Myocyte (in vitro differentiated cells): ENCODE data around the gene KCTD10. TPM values are rescaled to one million over a fixed set of nuclear protein-coding genes. Genes with fewer than 3 reads are reported as not detected.

Source experiments
- DNase-seq: peaks from one replicate; pipeline ENCODE4 v3.0.0-alpha.2; 2012; ENCODE audit warnings: low read depth
- total RNA-seq: library from RNA; depleted of rRNA; stranded (reverse); fragments of >200 nt; gene quantifications from 2 replicates; pipeline ENCODE4 v1.2.3, GENCODE V29; 2014

The KCTD10 gene
- total RNA-seq, 1 donor from 2014 or later, result 26.9 TPM

DNA sequence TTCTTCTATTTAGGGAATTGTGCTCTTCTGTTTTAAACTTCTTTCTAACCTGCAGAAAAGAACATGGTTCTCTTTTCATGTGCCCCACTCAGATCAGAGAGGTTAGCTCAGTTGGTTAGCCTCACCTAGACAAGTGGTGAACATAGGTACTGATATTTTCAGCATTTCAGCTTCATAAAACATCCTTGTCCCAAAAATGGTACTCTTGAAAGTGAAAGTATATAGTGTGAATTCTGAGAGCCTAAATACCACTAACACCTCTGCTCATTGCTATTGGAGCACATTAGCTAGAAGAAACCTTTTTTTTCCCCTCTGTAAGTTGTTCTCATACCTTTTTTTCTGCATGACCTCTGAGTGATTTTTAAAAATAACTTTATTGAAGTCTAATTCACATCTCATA, 17.9 kb upstream of the KCTD10 start:
- DNase-seq, result no peak

DNA sequence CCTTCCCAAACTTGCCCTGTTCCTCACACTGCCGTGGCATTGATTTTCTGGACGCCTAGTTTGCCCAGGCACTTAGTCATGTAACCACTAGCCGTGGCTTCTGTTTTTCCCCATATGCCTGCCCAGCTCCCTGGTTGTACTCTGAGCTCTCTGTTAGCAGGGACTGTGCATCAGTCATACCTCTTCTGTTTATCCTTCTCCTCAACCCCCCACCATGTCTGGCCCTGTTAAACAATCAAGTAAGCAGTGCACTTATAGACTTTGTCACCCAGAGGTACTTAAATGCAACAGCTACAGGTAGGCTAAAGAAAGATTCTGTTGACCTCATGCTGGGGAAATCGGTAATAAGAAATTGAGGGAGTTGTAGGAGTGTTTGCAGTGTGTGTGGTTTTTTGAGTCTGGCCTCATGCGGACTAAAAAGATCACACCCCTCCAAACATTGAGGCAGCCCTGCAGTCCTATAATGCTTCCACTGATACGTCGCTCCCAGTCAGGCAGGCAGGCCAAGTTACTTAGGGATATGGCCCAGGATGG, 17.3 kb upstream of the KCTD10 start:
- no peak for DNase-seq

DNA sequence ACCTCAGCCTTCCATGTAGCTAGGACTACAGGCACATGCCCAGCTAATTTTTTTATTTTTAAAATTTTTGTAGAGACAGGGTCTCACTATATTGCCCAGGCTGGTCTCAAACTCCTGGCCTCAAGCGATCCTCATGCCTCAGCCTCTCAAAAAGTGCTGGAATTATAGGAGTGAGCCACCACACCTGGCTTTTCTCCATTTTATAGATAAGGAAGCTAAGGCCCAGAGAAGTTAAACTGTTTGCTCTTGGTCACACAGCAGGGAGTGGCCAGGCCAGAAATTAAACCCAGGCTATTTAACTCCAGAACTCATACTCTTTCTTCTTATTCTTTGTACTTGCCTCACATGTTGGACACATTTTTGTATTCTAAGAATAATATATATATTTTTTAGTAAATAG, 16.8 kb upstream of the KCTD10 start:
- DNase-seq, result no peak

DNA sequence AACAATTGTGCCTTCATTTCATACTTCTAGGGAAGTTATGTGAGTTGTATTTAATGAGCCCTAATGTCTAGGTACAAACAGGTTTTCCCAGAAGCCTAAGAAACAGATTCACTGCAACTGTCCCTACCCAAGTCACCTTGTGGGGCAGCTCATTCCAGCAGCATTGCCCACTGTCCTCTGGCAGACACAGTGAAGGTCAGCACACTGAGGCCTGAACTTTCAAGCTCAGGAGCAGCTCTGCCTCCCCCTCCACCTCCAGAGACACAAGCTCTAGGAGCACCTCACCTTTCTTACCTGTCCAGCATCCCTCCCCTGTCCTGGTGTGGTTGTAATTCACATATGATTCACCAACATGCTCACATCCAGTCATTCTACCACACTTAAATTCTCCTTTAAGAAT, 16.0 kb upstream of the KCTD10 start:
- DNase-seq, result no peak

DNA sequence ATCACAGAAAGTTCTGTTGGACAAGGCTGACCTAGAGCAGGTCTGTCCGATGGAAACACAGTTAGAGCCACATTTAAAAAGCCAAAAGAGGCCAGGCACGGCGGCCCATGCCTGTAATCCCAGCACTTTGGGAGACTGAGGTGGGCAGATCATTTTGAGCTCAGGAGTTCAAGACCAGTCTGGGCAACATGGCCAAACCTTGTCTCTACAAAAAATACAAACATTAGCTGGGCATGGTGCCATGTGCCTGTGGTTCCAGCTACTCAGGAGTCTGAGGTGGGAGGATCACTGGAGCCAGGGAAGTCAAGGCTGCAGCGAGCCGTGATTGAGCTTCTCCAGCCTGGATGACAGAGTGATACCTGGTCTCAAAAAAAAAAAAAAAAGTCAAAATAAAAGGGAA, 15.3 kb upstream of the KCTD10 start:
- DNase-seq, result no peak

DNA sequence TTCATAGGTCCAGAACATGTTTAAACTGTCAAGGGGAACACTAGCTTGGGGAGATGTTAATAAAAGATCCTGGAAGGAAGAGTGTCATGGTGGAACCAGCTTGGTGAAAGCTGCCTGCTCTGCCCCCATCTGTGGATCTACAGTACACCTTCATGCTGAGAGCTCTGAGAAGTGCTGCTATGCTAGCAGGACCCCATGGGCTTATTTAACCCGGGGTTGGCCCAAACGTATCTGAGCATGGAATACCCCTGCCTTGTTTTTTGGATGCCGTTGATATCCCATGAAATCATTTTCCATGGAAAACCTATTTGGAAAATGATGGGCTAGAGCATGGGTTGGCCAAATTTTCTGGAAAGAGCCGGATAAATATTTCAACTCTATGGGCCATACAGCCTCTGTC, 14.6 kb upstream of the KCTD10 start:
- no peak for DNase-seq

DNA sequence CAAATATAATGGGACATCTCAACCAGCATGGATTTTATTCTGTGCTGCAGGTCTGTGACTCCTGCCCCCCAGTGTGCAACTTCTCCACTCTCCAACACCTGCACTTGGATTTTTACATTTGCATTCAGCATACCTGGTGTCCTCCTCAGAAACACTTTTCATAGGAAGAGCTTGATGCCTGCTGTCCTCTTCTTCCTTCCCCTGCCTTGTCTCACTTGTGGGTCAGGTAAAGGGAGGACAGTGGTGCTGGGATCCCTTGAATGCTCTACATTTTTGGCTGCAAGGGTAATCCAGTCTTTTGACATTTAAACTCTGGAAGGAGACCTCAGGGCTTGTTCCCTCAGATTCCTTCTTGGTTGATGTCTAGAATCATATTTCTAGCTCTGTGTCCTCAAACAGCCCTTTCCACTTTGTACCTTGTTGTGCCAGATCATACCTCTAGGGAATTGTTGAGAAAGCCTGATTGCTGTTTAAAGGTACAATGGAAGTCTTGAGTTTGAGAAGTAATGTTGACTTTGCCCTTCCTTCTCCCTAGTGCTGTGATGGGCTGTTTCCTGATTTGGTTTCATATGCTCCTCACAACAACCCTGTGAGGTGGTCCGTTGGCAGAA, 13.0 kb upstream of the KCTD10 start:
- DNase-seq, result no peak

DNA sequence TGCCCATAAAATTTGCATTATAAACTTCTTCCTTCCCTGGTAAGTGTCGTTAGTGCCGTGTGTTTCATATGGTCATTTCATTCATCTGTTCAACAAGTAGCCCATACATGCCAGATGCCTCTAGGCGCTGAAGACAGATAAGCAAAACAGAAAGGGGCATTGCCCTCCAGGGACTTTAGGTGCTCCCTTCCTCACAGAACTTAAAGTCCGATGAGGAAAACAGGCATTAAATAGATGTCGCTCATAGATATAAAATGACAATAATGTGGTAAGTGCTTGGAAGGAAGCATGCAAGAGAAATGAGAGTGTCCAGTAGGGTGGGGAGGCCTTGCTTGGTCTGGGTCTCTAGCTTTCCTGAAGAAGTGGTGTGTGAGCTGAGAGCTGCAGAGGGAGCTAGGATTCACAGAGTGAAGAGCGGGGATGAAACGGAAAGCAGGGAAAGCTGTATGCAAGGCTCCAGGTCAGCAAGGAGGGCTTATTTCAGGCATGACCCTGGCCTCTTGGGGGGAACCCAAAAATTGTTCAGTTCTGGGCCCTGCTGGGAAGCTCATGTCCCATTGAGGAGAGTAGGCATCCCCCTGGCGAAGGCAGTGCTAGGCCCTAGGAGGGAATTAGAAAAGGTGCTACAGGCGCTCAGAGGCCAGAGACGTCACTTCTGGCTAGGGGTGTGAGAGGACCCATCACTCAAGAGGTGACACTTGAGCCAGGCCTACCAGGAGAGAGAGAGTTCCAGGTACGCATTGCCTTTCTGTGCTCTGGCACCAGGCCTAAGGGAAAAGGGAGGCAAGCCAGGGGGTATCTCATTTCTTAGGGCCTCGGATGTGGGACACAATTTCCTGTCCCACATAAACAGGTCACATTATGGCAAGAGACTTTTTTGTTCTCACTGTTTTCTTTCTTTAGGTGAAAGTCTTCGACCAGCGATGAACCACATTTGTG, 12.2 kb upstream of the KCTD10 start:
- DNase-seq, result no peak

DNA sequence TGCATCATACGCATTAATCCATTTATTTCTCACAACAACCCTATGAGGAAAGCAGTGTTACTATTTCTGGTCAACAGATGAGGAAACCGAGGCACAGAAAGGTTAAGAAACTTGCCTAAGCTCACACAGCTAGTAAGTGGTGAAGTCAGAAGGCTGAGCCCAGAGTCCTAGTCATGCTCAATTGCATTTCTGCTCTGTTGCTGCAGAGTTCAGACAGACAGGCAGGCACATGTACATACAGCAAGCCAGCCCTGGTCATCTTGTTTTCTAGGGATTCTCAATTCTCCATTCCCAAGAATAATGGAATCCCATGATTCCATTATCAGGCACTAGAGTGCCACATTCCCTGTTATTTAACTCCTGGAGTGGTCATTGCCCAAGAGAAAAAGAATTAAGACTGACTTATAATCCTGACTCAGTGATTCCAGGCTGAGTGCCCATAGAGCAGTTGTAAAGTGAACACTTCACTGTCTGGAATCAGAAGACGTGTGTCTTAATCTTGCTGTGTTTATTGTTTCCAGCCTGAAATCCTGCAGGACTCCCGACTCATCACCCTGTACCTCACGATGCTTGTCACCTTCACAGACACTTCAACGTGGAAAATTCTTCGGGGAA, 11.1 kb upstream of the KCTD10 start:
- no peak for DNase-seq

DNA sequence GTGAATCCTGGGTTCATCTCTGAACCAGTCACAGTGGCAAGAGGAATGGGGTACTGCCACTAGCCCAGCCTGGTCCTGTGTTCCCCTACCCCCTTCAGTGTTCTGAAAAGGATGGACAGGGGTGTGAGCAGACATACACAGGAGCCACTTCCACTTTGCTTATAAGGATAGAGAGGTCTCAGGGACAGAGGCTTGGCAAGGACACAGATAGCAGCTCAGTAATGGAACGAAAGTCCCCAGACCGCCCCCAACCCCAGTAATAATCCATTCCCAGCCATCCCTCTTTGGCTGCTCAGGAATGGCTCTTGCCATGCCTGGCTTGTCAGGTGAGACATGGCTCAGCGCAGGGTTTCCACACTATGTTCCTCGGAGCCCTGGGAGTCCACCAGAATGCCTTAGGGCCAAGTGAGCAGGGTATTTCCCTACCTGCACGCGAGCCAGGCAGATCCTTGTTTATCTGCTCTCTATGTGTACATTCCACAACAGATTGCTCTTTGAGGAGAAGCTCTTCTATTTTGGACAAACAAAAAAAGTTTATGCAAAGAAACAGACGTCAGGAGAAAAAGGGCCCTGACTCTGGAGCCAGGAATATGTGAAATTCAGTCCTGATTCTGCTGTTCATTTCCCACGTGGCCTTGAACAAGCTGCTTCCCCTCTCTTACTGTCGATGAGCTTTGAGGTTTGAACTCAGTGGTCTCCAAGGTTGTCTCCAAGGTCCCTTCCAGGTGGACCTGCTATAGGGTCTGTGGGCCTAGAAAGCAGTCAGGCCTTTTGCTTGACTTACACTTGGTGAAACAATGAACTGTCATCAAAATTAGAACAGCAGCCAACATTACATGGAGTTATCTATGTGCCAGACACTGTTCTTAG, 10.3 kb upstream of the KCTD10 start:
- no peak for DNase-seq

DNA sequence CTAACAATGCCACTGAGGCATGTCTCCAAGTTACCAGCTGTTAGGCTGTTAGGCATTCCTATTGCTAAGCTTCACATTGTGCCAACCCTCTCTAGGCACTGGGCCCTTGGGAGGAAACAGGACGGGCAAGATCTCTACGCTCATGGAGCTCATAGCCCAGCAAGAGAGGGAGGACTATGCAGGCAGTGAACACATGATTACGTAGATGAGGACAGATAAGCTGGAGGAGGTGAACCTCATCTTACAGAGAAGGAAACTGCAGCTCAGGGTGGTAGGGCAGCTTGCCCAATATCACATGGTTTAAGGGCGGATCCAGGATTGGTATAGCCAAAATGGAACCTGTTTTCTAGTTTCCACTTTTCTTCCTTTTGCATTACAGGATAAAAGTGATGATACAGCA, 8.1 kb upstream of the KCTD10 start:
- no peak for DNase-seq

DNA sequence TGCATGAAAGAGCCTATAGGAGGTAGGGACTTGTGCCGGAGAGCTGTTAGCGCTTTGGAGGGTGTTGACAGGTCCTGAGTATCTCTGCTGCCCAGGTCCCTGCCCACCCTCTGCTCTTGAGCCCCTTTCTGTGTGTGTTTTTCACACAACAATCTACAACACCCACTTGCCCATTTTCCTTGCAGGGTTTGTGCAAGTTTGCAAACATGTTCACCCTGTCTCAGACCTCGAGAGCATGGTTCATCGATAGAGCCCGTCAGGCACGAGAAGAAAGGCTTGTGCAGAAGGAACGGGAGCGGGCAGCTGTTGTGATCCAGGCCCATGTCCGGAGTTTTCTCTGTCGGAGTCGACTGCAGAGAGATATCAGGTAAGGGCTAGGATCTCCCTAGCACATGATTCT, 6.2 kb upstream of the KCTD10 start:
- no peak for DNase-seq

DNA sequence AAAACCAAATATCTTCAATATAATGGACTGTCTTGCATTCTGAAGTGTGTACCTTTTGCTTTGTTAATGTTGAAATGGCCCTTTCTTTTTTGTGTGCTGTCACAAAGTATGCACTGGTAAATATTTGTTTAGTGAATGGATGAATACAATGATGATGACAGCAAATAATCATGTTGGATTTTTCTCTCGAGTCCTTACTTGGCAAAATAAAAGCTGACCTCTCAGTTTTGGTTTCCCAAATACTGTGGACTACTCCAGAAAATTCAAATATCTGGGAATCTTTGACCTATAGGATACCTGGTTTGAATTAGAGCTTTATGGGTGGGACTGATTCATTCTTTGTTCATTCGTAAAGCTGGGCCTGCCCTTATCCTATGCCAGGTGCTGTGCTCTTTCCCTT, 5.8 kb upstream of the KCTD10 start:
- DNase-seq, result no peak

DNA sequence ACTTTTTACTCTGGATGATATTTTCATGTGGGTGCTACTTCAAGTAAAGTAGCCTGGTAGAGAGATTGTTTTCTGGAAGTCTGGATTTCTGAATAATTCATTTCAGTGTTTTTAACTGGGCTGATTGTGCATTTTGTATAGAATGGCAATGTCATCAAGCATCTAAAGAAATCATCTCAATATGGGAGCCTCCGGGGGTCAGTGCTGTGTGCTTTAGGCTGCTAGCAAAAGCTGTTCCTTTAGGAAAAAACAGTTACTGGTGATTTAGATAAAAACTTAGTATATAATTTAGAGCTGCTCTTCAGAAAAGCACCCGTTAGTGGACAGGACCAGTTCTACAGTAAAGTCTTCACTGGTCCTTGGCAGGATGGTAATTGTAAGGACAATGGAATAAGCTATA, 5.4 kb upstream of the KCTD10 start:
- no peak for DNase-seq

DNA sequence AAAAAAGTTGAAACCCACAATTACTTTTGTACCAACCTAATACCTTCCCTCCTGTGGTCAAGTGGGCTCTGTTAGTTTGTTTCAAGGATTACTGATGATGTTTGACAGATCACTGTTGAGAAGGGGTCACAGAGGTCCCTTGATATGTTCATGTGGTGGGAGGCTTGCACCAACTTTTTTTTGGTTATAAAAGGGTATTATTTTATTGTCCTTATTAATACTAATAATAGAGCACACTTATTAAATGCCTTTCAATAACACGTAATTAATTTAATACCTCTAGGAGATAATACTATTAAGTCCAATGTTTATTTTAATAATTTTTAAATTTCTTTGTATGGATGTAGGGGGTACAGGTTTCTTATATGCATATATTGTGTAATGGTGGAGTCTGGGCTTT, 4.8 kb upstream of the KCTD10 start:
- no peak for DNase-seq

DNA sequence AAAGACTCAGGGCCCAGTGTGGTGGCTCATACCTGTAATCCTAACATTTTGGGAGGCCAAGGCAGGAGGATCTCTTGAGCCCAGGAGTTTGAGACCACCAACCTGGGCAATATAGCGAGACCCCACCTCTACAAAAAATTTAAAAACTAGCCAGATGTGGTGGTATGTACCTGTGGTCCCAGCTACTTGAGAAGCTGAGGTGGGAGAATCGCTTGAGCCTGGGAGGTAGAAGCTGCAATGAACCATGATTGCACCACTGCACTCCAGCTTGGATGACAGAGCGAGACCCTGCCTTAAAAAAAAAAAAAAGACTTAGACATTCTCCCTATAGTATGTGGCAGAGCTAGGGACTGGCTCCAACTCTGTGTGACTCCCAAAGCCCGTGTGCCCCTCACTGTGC, 3.3 kb upstream of the KCTD10 start:
- no peak for DNase-seq

DNA sequence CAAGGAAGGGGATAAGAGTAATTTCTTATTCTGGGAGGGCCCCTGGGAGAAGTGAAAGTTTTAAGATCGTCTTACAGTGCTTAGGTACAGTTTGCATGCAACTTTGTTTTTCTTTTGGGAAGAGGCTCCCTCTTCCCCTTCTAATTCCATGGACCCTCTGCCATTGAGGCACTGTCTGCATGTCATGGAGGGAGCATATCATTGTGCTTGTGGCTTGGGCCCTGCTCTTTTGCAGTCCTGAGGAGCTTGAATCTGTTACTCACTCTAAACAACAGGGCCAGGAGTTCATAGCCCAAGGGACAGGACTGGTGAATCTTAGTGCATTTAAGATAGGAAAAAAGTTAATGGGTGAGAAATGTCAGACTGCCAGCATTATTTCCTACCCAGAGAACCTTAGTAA, 2.7 kb upstream of the KCTD10 start:
- DNase-seq, result no peak

DNA sequence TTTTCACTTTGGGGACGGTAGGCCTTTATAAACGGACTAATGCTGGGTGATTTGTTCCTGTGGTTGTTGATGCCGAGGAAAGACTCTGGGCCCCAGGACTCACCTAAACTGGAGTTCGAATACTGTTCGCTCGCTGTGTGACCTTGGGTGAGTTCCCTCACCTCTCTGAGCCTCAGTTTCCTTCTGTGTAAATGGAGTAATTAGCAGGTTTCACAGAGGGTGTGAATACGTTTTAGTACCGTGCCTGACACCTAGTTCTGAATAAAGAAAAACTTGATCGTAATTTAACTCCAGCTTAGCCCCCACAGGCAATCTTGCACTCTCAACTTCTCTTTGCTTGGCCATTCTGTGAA, 839 bp upstream of the KCTD10 start:
- no peak for DNase-seq

DNA sequence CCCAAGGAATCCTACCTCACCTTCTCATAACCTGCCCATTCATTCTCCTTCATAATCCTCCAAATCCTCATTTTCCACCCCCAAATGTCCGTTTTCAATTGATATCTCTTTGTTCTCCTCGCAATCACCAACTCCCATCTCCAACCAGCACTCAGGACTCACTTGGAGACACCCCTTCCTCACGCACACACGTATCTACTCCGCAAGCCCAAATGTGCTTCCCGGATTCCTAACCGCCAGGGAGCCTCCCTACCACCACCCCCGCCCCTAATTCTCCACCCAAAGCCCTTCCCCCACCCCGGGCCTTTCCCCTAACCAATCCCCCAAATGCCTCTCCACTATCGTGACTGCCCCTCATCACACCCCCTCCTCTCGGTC, 304 bp downstream of the KCTD10 start:
- no peak for DNase-seq

DNA sequence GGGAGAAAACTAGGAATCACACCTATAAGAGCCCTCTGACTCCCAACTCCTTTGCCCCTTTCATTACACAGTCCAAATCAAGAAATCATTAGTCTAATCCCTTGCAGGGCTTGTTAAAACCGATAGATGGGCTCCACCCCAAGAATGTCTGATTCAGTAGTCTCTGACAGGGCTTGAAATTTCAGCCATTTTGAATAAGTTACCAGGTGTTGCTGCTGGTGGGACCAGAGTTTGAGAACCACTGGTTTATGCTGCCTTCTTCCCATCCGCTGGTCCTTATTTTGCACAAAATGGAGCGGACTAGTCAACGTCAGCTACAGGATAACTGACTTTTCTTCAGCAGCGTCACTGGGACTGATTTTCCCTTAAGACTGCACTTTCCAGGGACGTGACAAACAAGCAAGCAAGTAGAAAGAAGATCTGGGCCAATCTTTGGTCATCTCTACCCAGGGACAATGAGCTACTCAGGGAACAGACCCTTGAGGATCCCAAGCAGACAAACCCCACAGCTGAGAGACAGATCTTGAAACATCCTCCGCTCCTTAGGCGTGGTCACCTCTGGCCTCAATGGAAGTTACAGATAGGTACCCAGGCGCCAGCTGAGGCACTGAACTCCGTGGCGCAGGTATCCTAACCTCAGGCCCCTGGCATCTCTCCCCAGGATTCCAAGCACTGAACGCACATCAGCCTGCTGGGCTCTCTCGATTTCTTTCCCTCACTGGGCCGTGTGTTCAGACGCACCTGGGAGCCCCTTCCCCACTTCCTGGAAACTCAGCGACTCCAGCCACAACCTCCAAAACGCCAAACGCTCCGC, 900 bp downstream of the KCTD10 start:
- no peak for DNase-seq

DNA sequence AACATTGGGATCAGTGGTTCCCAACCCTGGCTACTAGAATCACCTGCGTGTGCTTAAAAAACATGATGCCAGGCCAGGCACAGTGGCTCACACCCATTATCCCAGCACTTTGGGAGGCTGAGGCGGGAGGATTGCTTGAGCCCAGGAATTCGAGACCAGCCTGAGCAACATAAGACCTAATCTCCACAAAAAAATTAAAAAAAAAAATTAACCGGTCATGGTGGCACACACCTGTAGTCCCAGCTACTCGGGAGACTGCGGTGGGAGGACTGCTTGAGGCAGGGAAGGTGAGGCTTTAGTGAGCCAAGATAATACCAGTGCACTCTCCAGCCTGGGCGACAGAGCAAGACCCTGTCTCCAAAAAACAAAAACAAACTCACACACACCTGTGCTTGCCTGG, 2.0 kb downstream of the KCTD10 start:
- DNase-seq, result no peak
